ENCODE results near the gene DBNL.
A peak's percentile ranks its signal among the peaks of the same experiment; 100 is the strongest.
"Not testable (repeated sequence)": the region's sequence is repeated elsewhere in the genome, so short reads cannot be mapped to it uniquely, and the experiment has no call there.

Gene DBNL

DNA sequence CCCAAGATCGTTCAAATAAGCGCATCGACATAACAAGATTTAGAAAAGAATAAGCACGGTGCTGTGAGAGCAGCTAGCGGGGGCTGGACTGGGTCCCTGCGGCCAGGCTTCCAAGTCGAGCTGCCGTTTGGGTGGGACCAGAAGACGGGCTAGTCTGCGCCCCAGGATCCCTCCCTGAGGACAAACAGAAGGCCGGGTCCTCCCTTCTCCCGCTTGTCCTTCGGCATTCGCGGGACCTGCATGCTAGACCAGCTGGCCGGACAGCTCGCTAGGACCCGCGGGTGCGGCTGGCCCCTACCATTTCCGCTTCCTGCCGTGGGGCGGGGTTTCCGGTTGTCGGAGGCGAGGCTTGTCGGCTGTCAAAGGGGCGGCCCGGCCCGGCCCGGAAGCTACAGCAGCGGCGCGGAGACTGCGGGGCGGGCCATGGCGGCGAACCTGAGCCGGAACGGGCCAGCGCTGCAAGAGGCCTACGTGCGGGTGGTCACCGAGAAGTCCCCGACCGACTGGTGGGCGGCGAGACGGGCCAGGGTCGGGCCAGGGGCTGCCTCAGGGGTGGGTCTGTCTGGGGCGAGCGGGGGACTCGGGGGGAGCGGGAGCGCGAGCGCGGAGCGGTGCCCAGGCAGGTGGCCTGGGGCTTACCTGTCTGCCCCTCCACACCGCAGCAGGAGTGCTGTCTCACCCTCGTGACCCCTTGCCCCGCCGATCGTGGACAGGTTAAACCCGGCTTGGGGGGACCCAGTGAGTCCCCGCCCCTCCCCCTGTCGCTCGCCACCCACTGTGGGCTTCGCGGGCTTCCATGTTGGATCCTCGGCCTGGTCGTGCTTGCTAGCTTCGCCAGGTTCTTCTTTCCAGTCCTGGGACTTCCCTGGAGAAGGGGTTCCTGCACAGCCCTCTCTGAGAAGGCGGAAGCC lies at the start of gene DBNL:
Gene DBNL, plus strand, starts transcription at position 388 of the 911 bp plus-strand sequence. Its CDS starts 36 bp downstream, at position 424.
- peak; percentile 95 for DNase-seq

DNA sequence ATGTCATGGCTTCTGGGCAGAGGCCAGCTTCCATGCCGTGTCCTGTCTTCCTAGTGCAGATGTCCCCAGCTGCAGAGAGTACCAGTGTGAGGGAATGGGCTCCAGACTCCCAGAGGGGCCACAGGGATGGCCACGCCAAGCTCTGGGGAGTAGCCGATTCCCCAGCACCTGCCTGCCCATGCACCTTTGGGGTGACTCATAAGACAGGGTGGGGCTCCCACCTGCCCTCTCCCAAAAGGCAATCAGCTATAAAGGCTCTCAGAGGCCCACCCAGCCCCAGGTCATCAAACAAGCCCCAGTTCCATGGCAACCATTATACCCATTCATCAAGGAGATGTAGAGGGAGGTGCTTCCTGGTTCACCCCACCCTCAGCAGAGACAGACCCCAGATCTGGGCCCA lies 47.0 kb upstream of the DBNL start, which contains the start of gene SPDYE1:
Gene SPDYE1, plus strand, starts transcription at position 366 of the 400 bp plus-strand sequence. CDS start 2,053 bp downstream, outside the sequence.
- not testable (repeated sequence) for DNase-seq

GRCh38 chr7:44012081-44012480 lies 32.4 kb upstream of the DBNL start:
- DNase-seq = not testable (repeated sequence)

GRCh38 chr7:44015090-44015489 lies 29.4 kb upstream of the DBNL start:
- not testable (repeated sequence) for DNase-seq

DNA sequence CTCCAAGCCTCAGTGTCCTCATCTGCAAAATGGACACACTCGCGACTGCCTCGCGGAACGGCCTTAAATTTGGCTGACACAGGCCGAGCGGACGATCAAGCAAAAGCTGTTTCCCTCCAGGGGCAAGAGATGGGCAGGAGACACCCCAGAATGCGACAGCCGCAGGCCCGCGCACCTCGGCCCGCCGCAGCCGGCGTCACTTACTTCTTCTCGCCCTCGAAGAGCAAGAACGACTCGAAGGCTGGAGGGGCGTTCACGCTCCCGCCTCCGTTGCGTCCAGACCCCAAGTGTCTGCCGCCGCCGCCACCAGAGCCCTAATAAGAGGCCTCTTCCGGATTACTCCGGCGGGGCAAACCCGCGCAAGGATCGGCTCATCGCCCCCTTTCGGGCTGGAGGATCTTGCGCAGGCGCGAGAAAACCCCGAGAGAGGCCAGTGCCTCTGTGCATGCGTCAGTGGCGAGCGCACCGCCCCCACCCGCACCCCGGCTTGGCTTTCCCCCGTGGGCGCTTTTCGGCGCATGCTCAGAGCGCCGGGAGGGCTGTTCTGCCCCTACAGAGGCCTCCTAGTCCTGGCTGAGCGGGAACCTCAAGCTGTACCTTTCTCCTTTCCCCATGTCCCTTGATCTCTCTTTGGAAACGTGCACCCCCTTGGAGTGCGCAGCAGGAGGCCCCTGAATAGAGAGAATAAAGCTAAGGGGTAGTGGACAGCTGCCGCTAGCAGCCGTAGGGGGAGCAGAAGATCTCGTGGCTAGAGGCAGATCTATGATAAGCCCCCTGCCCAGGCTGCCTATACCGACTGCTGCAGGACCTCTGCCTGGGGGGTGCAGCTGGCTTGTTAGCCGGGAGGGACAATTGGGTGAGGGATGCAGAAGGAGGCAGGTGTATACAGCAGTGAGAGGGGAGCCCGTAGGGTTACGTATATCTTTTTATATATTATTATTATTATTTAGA lies 25.4 kb upstream of the DBNL start:
- peak; percentile 100 for DNase-seq

GRCh38 chr7:44019825-44020224 lies 24.7 kb upstream of the DBNL start:
- not testable (repeated sequence) for DNase-seq

GRCh38 chr7:44022069-44022468 lies 22.4 kb upstream of the DBNL start:
- DNase-seq = not testable (repeated sequence)

- peak; percentile 65 to 68 for DNase-seq
Measured at GRCh38 chr7:44022796-44023467, 21.6 kb upstream of the DBNL start.

- not testable (repeated sequence) for DNase-seq
Measured at GRCh38 chr7:44029433-44029832, 15.1 kb upstream of the DBNL start.

DNA sequence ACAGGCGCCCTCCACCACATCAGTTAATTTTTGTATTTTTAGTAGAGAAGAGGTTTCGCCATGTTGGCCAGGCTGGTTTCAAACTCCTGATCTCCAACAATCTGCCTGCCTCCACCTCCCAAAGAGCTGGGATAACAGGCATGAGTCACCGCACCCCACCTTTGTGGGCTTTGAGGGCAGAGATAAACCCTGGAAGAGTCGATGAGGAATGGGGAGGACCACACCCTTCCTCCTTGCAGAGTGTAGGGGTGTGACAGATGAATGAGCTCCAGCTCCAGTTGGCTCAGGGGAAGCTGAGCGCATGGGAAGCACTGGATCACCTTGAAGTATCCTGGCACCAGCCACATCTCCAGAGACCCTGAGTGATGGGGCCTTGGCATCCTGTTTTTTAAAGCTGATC lies 14.5 kb upstream of the DBNL start:
- DNase-seq = not testable (repeated sequence)

DNA sequence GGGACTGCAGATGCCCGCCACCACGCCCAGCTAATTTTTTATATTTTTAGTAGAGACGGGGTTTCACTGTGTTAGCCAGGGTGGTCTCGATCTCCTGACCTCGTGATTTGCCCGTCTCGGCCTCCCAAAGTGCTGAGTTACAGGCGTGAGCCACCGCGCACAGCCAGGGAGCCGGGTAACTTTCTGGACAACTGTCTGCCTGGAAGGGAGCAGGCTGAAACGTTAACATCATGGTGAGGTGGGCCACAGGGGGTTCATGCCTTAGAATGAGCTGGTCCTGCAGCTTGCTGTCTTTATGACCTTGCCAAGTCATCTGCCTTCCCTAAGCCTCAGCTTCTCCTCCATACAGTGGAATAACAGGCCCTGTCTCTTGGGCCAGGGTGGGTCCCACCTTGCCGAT lies 13.2 kb upstream of the DBNL start:
- DNase-seq = peak in 1 of 2 experiments; percentile 5

DNA sequence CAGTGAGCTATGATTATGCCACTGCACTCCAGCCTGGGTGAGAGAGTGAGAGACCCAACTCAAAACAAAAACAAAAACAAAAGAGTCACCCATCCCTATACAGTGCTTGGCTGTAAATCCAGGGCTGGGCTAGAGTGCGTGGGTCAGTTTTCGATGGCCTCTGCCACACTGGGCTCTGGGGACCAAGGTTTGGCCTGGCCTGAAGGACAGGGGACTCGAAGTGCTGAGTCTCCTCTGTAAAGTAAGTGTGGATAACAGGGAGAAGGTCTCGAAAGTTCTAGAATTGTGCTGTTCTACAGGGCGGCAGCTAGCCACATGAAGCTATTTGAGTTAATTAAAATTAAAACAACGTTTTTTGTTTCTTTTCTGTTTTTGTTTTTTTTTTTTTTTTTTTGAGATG lies 12.5 kb upstream of the DBNL start:
- DNase-seq = not testable (repeated sequence)

DNA sequence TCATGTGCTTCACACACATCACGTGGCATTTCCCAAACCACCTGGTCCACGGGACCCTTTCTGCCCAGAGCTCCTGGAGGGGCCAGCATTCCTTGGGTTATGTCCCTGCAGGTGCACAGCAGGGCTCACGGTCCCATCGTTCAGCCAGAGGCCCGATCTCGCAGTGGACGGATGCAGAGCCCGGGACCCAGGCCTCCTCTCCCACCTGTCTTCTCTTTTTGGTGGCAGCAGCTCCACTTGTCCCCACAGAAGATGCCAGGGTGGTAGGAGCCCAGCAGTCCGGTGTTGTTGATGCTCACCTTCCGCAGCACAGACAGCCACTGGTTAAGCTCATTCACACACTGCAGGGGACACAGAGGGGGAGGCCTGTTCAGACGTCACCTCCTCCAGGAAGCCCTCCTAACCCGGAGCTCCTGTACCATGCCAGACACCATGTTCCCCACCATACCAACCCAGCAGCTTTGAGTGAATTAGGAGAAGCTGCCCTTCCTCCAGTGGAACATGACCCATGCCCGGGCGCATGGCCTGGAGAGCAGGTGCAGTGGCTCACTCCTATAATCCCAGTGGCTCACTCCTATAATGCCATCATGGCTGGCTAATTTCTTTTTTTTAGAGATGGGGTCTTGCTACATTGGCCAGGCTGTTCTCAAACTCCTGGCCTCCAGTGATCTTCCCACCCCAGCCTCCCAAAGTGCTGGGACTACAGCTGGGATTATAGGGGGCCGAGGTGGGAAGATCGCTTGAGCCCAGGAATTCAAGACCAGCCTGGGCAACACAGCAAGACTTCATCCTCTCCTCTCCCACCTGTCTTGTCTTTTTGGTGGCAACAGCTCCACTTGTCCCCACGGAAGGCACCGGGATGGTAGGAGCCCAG lies 10.3 kb upstream of the DBNL start:
- DNase-seq = not testable (repeated sequence)

DNA sequence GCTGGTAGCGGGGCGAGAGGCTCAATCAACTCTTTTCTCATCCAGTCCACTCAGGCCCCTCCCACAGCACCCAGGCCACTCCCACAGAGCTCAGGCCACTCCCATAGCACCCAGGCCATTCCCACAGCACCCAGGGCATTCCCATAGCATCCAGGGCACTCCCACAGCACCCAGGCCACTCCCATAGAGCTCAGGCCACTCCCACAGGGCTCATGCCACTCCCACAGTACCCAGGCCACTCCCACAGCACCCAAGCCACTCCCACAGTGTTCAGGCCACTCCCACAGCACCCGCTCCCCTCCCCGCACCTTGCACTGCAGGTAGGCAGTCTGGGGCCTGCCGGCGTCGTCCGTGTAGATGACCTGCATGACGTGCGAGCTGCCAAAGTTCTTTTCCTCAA lies 8.1 kb upstream of the DBNL start:
- DNase-seq = peak; percentile 77 to 78

DNA sequence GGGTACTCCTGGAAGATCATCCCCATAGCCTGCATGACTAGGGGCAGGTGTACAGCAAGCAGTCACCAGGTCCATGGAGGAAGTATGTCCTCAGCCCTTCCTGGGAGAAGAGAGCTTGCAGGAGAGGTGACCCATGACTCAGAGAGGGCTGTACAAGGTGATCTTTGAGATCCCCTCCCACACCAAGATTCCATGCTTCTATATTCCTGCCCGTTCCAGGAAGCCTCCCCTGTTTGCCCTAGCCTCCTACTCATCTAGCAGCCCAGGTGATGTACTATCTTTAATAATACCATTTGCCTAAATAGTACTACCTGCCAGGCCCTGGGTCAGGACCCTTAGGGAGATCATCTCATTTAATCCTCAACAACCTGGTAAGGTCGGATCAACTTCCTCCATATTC lies 6.6 kb upstream of the DBNL start:
- not testable (repeated sequence) for DNase-seq

DNA sequence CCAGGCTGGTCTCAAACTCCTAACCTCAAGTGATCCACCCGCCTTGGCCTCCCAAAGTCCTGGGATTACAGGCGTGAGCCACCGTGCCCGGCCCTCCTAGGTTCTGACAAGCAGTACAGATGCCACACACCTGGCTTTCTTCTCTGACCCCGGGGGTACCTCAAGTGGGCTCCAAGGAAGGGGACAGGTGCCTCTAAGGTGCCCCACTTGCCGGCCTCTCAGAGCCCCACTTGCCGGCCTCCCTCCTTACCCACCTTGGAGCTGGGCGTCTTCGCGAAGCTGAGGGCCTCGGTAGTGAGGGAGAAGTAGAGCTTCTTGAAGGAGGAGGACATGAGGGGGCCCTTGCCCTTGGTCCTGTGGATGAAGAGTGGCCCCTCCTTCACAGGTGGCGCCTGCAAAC lies 5.9 kb upstream of the DBNL start:
- DNase-seq = not testable (repeated sequence)

DNA sequence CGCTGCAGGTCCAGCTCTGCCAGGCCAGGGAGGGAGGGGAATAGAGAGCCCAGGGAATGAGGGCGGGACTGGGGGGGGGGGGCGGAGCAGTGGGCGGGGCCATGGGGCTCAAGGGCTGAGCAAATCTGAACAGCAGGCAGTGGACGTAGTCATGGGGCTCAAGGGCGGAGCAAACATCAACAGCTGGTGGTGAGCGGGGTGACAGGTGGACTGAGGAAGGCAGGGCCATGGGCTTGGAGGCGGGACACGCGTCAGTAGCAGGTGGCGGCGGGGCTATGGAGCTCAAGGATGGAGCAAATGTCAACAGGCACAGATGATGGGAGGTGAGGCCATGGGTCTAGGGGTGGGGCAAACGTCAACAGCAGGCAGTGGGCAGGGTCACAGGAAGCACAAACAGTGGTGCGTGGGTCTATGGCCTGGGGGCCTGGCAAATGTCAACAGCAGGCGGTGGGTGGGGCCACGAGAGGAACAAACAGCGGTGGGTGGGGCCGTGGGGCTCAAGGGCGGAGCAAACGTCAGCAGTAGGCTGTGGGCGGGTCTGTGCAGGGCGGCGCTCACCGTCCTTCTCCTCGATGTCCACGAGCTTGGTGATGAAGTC lies 5.4 kb upstream of the DBNL start:
- DNase-seq = peak; percentile 92

DNA sequence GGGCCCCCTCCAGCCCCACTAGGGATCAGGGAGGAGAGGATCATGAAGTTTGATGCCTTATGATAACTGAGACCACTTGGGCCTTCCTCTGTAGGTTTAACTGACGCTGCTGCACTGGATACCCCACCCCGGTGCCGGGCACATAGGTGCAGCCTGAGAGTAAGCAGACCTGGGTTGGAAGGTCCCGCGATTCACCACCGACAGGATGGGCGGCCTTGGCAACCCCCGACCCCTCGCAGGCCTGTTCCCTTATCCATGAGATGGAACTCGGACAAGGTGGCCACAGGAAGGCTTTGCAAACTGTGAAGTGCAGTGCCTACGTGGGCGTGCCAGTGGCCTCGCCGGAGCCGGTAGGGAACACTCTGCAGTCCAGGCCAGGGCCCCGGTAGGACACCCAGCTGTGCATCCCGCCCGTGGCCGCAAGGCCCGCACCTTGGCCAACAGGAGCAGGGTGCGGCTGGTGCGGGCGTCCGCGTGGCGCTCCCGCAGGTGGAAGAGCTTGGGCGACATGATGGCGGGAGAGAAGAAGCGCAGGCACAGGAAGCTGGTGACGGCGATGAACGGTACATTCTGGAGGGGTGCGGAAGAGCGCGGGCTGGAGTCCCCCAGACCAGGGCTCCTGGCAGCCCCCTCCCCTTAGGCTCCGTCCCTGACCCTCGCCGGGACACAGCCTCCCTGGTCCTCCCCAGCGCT lies 4.6 kb upstream of the DBNL start:
- peak; percentile 51 to 61 for DNase-seq

GRCh38 chr7:44040493-44040891 lies 4.0 kb upstream of the DBNL start:
- peak; percentile 70 to 80 for DNase-seq

DNA sequence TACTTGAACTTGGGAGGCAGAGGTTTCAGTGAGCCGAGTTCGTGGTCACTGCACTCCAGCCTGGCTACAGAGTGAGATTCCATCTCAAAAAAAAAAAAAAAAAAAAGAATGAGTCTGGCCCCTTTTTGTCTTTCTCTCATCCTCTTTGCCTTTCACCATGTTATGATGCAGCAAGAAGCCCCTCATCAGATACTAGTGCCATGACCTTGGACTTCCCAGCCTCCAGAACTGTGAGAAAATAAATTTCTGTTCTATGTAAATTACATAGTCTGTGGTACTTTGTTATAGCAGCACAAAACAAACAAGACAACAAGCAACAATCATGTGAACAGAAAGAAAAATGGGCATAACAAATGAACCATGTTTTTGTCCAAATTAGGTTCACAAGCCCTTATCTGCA lies 2.3 kb upstream of the DBNL start:
- DNase-seq = no peak

Measured in activated T-cell treated with anti-CD3 and anti-CD28 coated beads, Interleukin-2, amount 50 U/mL, for 48 hours (primary cell).